Measurements from ENCODE around the gene LRRC8D. TPM values are rescaled to one million over a fixed set of nuclear protein-coding genes. Genes with fewer than 3 reads are reported as not detected.

The LRRC8D gene
- total RNA-seq, 1 donor from 2014 or later: 5.5 TPM

DNA sequence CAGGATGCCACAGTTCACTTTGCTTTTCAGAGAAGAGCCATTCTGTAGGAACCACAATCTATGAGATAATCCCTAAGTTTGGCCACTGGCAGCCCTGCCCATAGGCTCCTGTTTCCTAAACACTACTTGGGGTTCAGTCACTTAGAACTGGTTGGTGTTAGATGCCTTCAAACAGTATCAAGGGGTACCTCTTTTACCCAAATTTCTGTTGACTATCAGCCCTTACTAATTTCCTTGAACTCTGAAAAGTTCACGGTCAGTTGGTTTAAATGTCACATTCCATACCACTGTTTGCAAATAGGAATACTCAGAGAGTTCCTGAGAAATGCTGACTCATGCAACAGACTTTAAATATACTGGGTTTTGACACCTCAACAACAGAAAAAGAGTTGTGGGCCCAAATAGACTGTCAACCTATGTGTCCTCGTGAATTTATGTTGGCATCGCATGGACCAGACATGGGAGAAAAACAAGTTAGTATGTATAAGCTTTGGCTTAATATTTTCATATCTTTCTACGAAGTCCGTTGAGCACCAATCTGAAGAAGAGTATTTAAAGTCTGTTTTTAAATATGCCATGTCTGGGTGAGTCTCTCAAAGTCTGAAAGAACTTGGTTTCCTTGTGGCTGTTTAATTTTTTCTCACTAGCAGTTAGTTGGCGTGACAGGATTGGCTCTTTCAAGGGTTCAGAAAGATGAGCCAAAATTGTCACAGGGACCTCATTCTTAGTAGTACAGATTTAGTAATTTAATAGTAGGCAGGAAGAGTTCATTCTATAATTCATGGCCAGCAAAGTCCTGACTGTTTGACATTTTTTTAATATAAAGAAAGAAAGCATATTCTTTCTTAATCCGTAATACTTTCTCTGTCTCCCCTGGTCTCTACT lies 117.6 kb downstream of the LRRC8D start:
- DNase-seq (ENCODE audit: low spot score): no peak

DNA sequence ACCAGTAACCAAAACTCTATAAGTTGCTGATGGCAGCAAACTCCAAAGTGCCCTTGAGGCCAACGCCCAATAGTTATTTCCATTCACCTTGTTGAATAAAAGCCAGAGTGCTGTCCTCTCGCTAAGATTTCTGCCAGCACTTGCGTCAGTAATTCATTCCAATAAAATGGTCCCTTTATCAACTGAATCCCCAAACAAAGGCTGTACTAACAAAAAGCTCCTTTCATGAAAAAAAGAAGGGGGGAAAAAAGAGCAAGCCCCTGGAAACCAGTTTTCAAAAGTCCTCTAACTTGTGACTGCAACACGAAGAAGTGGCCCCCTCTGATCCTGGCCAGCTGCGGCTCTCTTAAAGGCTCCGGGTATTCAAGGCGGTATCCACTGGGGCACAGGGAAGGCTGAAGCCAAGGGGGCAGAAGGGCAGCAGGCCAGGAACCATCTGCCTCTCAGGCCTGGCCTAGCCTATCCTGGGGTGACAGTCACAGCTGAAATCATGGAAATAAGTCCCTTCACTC lies 118.3 kb downstream of the LRRC8D start:
- no peak for DNase-seq (ENCODE audit: low spot score)

DNA sequence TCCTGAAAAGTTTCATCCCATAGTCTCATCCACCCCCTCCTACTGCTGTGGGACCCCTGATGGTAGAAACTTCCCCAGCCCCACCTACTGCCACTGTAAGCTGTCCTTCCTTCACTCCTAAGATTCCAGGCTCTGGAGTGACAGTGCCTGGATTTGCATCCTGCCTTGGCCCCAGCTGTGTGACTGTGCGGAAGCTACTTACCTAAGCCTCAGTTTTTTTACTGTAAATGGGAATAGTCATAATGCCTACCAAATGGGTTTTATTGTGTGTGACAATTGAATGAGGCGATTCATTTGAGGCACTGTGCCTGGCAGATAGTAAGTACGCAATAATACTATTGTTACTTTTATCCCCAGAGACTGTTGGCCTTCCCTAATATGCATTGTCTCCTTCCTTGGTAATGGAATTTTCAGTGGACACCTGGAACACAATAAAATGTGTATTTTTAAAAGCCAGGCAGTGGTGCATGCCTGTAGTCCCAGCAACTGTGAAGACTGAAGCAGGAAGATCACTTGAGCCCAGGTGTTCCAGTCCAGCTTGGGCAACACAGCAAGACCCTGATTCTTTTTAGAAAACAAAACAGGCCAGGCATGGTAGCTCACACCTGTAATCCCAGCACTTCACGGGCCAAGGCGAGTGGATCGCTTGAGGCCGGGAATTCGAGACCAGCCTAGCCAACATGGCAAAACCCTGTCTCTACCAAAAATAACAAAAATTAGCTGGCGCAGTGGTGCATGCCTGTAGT lies 119.0 kb downstream of the LRRC8D start:
- DNase-seq (ENCODE audit: low spot score): no peak

DNA sequence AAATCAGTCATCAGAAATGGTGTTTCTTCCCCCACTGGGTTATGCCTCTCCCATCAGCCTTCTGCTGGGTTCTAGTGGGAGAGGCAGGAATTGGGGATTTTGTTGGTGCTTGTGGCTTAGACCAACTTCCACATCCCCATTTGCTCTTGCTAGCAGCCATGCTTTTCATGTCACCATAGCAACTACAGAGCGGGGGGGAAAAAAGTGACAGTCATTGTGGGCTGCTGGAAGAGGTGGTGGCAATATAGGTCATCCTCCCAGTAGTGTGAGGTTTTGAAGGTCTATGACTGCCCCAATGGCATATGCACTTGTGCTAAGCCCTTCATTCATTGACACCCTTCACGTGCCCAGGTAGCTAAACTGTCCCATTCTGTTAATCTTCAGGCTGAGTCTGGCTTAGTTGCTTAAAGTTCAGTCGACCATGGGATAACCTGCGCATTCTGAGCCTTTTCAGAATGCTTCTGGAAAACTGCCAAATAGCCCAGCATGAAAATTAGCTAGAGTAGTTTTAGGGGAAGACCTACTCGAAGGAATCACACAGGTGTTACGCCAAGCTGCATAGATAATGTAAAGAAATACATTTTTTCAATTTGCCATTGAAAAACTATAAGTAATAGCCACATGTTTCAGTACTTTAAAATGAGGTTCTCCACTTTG lies 120.4 kb downstream of the LRRC8D start:
- no peak for DNase-seq (ENCODE audit: low spot score)

DNA sequence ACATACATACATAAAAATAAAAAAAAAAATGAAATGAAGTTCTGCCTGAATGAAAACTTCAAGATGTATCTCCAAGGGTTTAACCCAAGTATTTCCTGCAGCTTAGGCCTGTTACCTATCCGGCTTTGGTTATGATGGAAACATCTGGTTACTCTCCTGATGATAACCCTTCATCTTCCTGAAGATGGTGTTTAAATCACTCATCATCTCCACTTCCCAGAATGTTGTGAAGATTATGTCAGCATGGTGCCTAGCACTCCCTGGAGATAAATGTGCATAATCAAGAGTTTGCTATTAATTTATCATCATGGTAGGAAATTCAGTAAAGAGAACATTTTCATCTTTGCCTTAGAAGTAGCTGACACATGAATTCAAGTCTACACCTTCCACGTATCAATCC lies 121.2 kb downstream of the LRRC8D start:
- no peak for DNase-seq (ENCODE audit: low spot score)

DNA sequence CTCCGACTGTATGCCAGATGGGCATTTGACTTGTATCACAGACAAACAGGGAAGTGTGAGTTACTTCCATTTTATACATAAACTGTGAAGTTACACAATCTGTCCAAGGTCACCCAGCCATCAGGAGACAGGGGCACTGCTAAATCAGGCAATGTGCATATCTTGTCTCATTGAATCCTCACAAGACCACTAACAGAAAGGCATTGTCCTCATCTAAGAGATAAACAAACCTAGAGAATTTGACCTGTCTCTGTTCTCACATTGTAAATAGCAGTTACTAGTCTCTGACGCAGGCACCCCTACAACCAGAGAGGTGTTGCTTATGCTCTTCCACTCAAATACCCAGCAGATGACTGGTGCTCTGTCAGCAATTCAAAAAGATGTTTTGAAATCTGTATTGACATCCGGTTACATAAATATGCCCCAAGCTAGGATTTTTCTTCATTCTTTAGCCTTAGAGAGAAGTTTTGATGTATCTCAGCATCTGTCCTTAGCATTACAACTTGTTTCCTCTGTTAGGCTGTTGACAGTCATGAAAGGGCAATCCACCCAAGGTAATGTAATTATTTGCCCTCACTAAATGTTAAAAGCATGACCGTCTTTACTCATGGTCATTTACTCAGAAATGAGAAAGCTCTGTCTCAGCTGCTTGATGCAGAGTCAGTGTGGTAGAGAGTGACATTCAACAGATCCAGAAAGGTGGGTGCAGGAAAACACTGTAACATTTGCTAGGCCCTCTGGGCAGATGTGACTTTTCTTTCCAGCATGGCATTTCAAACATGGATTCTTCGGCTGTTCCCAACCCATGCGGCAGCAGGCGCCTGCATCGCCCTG lies 122.2 kb downstream of the LRRC8D start:
- DNase-seq (ENCODE audit: low spot score): no peak

DNA sequence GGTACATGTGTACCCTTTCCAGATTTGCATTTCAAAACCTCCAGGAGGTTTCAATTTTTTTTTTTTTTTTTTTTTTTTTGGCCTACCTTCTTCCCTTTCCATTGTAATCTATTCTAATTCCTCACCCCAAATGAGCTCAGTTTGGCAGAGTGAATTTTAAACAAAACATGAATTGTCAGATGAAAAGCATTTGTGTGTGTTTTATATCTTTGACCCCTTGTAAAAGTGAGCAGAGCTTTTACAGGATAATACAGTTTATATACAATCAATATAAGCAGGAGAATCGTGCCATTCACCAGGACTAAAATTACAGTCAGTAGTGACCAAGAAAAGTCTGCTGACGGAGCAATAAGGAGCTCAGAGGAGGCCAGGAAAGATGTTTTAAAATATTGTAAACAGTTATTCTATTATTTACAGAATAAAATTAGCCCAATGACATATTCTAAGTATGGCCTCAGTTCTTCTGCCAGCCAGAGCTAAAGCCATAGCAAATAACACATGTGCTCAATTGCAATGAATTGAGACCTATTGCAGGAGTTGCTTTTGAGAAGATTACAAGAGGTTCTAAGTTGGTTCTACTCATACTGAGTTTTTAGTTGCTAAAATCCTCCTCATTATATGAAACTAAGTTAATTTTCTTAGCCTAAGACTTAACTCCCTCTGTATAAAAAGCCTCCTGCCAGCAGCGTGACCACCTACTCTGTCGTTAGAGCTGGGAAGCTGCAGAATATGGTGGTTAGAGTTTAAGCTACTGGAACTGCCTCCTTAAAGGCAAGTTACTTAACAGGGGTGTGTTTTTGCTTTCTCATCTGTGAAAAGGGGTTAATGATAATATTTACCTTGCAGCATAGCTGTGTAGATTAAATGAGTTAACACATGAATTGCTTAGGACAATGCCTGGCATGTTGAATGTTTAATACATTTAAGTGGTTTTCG lies 123.3 kb downstream of the LRRC8D start:
- DNase-seq (ENCODE audit: low spot score): no peak

DNA sequence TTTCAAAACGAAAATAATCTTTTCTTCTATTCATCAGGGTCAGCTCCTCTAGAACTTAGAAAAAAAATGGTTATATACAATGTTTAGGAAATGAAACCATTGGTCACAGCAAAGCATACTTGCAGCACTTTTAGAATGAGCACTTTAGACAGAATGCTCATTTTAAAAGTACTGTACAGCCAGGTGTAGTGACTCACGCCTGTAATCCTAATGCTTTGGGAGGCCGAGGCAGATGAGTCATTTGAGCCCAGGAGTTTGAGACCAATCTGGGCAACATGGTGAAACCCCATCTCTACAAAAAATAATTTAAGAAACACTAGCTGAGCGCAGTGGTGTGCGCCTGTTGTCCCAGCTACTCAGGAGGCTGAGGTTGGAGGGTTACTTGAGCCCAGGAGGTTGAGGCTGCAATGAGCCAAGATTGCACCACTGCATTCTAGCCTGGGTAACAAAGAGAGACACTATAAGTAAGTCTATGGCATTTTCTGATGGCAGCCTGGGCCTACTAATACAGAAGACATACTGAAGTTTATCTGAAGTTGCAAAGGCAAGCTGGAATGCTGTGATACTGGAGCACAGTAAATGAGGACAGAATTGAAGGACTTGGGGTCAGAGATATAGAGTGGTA lies 125.1 kb downstream of the LRRC8D start:
- DNase-seq (ENCODE audit: low spot score): no peak

DNA sequence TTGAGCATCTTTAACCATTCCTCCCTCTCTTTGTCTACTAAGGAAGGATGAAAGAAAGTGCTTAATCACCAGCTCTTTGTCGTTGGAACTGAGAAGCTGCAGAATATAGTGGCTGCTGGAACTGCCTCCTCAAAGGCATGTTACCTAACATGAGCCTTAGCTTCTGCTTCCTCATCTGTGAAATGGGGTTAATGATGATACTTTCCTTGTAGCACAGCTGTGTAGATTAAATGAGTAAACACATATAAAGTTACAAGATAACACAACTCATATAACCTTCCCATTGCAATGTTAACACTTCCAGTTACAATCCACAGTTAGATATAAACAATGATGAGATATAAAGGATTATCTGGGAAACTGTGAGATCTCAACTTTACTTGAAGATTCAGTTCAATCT lies 125.7 kb downstream of the LRRC8D start:
- DNase-seq (ENCODE audit: low spot score): no peak

DNA sequence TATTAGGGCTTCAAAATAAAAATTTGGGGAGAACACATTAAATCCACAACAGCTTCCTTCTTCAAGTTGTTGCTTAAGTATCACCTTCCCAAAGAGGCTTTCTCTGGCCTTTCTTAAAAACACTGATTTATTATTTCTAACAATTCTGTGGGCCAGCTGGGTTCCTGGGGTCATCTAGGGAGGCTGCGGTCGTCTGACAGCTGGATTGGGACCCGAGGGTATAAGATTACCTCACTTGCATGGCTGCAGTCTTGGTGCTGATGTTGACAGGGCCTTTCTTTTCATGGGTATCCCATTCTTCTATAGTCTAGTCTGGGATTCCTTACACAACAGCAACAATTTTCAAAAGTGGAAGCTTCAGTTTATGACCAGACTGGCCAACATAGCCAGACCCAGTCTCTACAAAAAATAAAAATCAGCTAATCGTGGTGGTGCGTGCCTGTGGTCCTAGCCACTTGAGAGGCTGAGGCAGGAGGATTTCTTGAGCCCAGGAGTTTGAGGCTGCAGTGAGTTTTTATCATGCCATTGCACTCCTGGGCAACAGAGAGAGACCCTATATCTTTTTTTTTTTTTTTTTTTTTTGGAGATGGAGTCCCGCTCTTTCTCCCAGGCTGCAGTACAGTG lies 128.0 kb downstream of the LRRC8D start:
- DNase-seq (ENCODE audit: low spot score): no peak

DNA sequence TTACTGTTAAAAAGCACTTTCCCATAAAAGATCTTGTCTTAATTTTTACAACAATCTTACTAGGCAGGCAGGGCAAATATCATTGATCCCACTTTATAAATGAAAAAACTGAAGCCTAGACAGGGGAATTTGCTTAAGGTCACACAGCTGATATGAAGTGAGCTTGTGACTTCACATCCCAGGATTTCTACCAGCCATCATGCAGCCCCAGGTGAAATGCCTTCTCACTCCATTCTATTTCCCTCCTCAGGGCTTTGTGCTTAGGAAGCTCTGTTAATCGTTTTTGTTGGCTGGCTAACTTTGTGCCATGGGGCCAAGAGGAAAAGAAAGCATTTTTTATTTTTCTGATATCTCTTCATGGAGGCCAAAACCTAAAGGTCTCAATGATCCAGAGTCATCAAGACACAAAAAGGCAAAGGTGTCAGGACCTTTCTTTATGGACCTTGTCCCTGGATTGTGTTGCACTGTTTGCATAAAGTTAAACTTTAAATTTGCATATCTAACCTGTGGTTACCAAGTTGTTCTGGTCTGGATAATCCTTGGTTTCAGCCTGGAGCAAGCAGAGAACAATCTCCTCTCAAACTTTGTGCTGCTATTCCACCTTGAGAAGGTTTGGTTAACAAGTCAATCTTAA lies 129.3 kb downstream of the LRRC8D start:
- DNase-seq (ENCODE audit: low spot score): no peak

DNA sequence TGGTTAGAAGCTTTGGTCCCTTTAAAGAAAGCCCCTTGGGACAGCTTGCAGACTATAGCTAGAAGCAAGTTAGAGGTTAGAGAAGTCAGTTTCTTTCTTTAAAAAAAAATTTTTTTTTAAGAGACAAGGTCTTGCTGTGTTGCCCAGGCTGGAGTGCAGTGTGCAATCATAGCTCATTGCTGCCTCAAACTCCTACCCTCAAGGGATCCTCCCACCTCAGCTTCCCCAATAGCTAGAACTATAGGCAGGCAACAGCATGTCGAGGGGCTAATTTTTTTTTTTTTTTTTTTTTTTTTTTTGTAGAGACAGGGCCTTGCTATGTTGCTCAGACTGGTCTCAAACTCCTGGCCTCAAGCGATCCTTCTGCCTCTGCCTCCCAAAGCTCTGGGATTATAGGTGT lies 129.9 kb downstream of the LRRC8D start:
- DNase-seq (ENCODE audit: low spot score): no peak

DNA sequence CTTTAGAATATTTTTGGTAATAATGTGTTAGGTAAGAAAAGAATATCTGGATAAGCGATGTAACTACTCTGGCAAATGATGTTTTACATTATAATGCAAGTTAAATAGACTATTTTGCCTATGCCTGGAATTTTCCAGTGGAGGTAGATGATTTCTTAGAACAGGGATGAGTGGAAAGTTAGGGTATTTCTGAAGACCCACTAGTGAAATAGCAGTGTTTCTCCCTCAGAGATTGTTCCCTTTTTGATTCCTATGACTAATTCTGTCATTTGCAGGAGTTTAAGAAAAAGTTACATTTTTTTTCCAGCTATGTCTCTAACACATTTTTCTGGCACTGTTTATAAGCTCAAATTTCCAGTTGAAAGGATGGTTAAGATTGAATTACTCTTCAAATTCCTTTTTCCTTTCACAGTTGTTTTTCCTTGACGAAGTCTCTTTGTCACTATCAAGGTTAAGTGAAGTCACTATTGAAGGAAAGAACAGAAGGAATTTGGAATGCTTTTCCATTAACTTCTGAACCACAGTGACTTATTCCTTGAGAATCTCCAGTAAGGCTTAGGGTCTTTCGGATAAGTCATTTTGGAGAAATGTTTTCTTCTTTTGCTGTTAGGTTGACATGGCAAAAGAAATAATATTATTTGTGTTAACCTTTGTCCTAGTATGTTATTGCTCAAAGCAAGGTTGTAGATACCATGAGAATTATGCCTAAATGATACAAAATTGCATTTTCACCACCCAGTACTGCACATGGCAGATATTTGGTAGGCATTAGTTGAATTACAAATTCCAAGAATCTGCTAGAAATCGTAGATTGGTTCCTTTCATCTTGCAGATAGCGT lies 131.2 kb downstream of the LRRC8D start:
- no peak for DNase-seq (ENCODE audit: low spot score)

DNA sequence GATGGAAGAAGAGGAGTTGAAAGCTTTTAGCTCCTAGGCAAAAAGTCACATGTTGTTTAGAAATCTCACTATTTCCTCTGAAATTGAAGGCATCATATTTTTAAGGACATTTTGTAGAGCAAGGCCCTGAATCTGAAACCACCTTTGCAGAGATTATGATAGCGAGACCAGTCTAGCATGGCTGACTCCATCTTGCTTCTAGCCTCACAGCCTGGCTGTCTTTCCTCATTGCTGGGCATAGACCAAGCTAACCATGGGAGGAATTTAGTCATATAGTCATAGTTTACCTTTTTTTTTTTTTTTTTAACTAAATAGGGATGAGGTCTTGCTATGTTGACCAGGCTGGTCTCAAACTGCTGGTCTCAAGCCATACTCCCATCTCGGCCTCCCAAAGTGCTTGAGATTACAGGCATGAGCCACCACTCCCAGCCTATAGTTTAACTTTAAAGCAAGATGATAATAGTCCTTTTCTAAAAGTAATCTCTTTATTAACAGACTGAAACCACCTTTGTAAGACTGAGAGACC lies 131.8 kb downstream of the LRRC8D start:
- no peak for DNase-seq (ENCODE audit: low spot score)

DNA sequence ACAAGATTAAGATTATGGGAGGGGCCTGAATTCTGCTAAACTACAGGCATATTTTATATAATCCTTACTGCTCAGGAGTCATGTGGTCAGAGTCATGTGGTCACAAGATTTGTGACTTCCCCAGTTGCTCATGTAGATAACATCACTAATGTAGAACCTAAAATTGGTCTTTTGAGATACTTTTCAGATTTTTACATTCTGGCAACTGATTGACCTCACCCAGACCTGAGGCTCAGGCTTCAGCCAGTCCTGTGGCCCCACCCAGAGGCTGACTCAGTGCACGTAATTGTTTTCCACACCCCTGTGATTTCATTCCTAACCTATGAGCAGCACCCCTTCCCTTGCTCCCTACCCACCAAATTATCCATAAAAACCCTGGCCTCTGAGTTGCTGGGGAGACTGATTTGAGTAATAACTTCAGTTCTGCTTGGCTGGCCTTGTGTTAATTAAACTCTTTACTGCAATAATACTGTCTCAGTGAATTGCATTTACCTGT lies 132.3 kb downstream of the LRRC8D start:
- peak; percentile 31 for DNase-seq (ENCODE audit: low spot score)

DNA sequence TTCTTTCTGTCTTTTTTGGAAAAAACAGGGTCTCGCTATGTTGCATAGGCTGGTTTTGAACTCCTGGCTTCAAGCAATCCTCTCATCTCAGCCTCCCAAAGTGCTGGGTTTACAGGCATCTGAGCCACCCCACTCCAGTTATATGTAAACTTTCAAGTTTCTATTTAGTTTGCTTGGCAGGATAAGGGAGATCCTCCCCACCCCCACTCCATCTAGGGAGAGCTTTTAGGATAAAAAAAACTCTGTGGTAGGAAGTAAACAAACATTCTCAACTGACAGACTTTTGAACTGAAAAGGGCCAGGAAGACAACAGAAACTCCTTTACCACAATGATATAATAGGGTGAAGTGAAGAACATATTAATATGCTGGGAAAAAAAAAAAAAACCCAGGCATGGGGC lies 133.1 kb downstream of the LRRC8D start:
- no peak for DNase-seq (ENCODE audit: low spot score)

DNA sequence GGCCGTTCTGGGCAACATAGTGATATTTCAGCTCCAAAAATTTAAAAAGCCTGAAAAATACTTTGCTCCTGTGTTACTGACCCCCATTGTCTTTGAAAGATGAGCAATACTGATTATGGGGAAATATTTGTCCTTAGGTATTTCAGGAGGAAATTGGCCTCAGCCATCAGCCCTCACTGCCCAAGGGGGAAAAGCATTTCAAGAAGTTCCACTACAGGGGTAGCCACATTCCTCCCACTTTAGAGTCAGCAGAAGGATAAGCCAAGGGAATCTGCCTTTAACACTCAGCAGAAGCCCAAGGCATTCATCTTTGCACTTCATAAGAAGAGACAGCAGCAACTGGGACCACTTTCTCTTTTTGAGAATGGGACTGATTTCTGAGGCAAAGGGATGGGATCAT lies 133.6 kb downstream of the LRRC8D start:
- DNase-seq (ENCODE audit: low spot score): no peak

Measured in umbilical cord (tissue), 2 donors.